Measurements from ENCODE around the gene LPCAT1.

LPCAT1 gene

GRCh38 chr5:1445313-1445688 is 78.5 kb downstream of the LPCAT1 start, which contains the start of gene SLC6A3:
SLC6A3 (minus strand) TSS chr5:1445440; CDS start chr5:1443197, 2,243 bp downstream.
- no peak for DNase-seq (ENCODE audit: low read depth, low spot score)

- no peak for DNase-seq (ENCODE audit: low read depth, low spot score)
Observed at GRCh38 chr5:1444361-1445189, 79.2 kb downstream of the LPCAT1 start.

- no peak for DNase-seq (ENCODE audit: low read depth, low spot score)
Observed at GRCh38 chr5:1443991-1444360, 79.8 kb downstream of the LPCAT1 start.

- DNase-seq (ENCODE audit: low read depth, low spot score), result no peak
Observed at GRCh38 chr5:1443171-1443570, 80.6 kb downstream of the LPCAT1 start.

GRCh38 chr5:1442222-1443145 is 81.3 kb downstream of the LPCAT1 start:
- no peak for DNase-seq (ENCODE audit: low read depth, low spot score)

- no peak for DNase-seq (ENCODE audit: low read depth, low spot score)
Observed at GRCh38 chr5:1441166-1441865, 82.4 kb downstream of the LPCAT1 start.

- DNase-seq (ENCODE audit: low read depth, low spot score), result no peak
Observed at GRCh38 chr5:1440098-1440493, 83.7 kb downstream of the LPCAT1 start.

GRCh38 chr5:1439388-1440097 is 84.2 kb downstream of the LPCAT1 start:
- DNase-seq (ENCODE audit: low read depth, low spot score), result no peak

GRCh38 chr5:1438871-1439270 is 84.9 kb downstream of the LPCAT1 start:
- no peak for DNase-seq (ENCODE audit: low read depth, low spot score)

- no peak for DNase-seq (ENCODE audit: low read depth, low spot score)
Observed at GRCh38 chr5:1437876-1438559, 85.7 kb downstream of the LPCAT1 start.

- no peak for DNase-seq (ENCODE audit: low read depth, low spot score)
Observed at GRCh38 chr5:1437226-1437829, 86.4 kb downstream of the LPCAT1 start.

- no peak for DNase-seq (ENCODE audit: low read depth, low spot score)
Observed at GRCh38 chr5:1436681-1437080, 87.1 kb downstream of the LPCAT1 start.

GRCh38 chr5:1436036-1436435 is 87.7 kb downstream of the LPCAT1 start:
- no peak for DNase-seq (ENCODE audit: low read depth, low spot score)

- DNase-seq (ENCODE audit: low read depth, low spot score), result no peak
Observed at GRCh38 chr5:1435369-1435768, 88.4 kb downstream of the LPCAT1 start.

- no peak for DNase-seq (ENCODE audit: low read depth, low spot score)
Observed at GRCh38 chr5:1432296-1432695, 91.5 kb downstream of the LPCAT1 start.

GRCh38 chr5:1431896-1432295 is 91.9 kb downstream of the LPCAT1 start:
- DNase-seq (ENCODE audit: low read depth, low spot score), result no peak

GRCh38 chr5:1431021-1431811 is 92.5 kb downstream of the LPCAT1 start:
- no peak for DNase-seq (ENCODE audit: low read depth, low spot score)

GRCh38 chr5:1430121-1430795 is 93.5 kb downstream of the LPCAT1 start:
- no peak for DNase-seq (ENCODE audit: low read depth, low spot score)

- no peak for DNase-seq (ENCODE audit: low read depth, low spot score)
Observed at GRCh38 chr5:1429496-1429895, 94.3 kb downstream of the LPCAT1 start.
